ENCODE data around the gene NEK6.

NEK6 gene

DNA sequence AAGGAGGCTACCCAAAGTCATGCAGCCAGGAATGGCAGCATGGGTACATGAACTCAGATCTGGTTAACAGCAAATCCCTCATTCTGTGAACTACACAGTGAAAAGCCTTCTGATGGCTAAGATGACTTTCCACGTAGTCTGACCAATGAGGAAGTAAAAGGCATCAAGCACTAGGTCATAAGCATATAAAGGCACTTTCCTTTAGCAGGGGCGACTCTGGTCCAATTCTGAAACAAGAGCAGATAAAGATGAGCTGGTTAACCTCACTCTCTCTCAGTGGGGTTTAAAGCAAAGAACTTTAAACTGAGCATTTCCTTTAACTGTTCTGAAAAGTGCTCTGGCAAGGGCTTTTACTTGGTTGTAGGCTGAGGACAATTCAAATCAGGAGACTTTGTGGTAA lies 136.4 kb downstream of the NEK6 start:
- no peak overlapping the region for H3K4me3 ChIP-seq (ENCODE audit: low read depth, low read length)
- DNase-seq (ENCODE audit: low read depth): peak; percentile 65
- TF ChIP-seq CTCF (IDR thresholded peaks at IDR 0.05; ENCODE audit: low read depth, low read length) (no peak), POLR2A (IDR thresholded peaks at IDR 0.05; ENCODE audit: extremely low read depth, insufficient read length) (no peak), MYC (IDR thresholded peaks at IDR 0.05; ENCODE audit: low read depth, low read length) (no peak)
- TF ChIP-seq, protein P1, sequence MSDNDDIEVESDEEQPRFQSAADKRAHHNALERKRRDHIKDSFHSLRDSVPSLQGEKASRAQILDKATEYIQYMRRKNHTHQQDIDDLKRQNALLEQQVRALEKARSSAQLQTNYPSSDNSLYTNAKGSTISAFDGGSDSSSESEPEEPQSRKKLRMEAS (IDR thresholded peaks at IDR 0.05; ENCODE audit: low read depth, low read length): no peak

DNA sequence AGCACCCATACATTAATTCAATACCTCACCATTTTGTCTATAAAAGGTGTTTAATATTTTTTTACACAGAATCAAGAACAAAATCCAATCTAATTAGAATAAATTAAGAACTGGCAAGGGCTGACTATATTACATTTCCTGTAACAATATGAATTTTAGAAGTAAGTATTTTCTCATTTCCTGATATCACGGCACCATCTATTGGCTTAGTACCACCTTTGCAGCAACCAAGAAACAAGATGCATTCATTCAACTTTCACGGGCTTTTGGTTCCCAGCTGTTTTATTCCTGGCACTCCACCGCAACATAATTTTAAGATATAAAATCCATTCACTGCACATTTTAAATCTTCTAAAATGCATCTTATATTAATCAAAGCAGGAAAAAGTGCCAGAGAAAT lies 136.8 kb downstream of the NEK6 start:
- DNase-seq (ENCODE audit: low read depth): peak; percentile 40
- peak; percentile 9 for TF ChIP-seq CTCF (IDR thresholded peaks at IDR 0.05; ENCODE audit: low read depth, low read length)
- TF ChIP-seq, protein P1 (IDR thresholded peaks at IDR 0.05; ENCODE audit: low read depth, low read length): no peak
- no peak overlapping the region for H3K4me3 ChIP-seq (ENCODE audit: low read depth, low read length)

DNA sequence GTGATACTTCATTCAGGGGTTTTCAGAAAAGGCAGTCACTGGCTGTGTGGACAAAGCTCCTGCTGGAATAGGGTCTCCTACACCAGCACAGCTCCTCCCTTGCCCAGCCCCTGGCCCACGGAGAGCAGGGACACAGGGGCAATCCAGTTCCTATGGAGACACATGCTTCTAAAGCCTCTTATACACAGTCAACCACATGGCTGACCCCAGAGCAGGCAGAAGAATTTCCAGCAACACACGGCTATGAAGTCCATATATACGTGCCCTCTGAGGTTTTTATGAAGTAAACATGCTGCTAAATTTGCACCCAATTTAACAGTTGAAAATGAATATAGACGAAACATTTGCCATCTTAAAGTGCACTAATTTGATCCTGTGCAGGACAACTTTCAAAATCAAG lies 138.1 kb downstream of the NEK6 start:
- TF ChIP-seq, protein P1 (IDR thresholded peaks at IDR 0.05; ENCODE audit: low read depth, low read length): no peak
- TF ChIP-seq MYC (IDR thresholded peaks at IDR 0.05; ENCODE audit: low read depth, low read length) (no peak), POLR2A (IDR thresholded peaks at IDR 0.05; ENCODE audit: extremely low read depth, insufficient read length) (no peak), CTCF (IDR thresholded peaks at IDR 0.05; ENCODE audit: low read depth, low read length) (no peak)
- H3K4me3 ChIP-seq (ENCODE audit: low read depth, low read length): no peak overlapping the region
- DNase-seq (ENCODE audit: low read depth): no peak

- no peak for DNase-seq (ENCODE audit: low read depth)
- TF ChIP-seq, protein P1 (IDR thresholded peaks at IDR 0.05; ENCODE audit: low read depth, low read length): no peak
- TF ChIP-seq MYC (IDR thresholded peaks at IDR 0.05; ENCODE audit: low read depth, low read length): no peak
- TF ChIP-seq POLR2A (IDR thresholded peaks at IDR 0.05; ENCODE audit: extremely low read depth, insufficient read length): no peak
- no peak for TF ChIP-seq CTCF (IDR thresholded peaks at IDR 0.05; ENCODE audit: low read depth, low read length)
- no peak overlapping the region for H3K4me3 ChIP-seq (ENCODE audit: low read depth, low read length)
These were observed 140.6 kb downstream of the NEK6 start for GRCh38 chr9:124398191-124398935.

- H3K4me3 ChIP-seq (ENCODE audit: low read depth, low read length): no peak overlapping the region
- DNase-seq (ENCODE audit: low read depth): no peak
- TF ChIP-seq CTCF (IDR thresholded peaks at IDR 0.05; ENCODE audit: low read depth, low read length): no peak
These were observed 141.7 kb downstream of the NEK6 start for GRCh38 chr9:124399323-124399967.

Data from NB4 (cell line).